Aorta (tissue), 5 donors: Measurements from ENCODE around the gene ADM5. TPM values are rescaled to one million over a fixed set of nuclear protein-coding genes. Genes with fewer than 3 reads are reported as not detected.

Source experiments
- ATAC-seq: fragments of 200-7000 bp; cut with Tn5 transposase; one replicate; pipeline ENCODE4 v1.9.1; 2022; ENCODE audit warnings: moderate library complexity; ENCODE audit not compliant: low FRiP score
- DNase-seq, 2 donors: peaks; one replicate each; pipeline ENCODE4 v3.0.0-alpha.2; 2020
- H3K27ac ChIP-seq, 2 donors: one replicate each; pipeline ENCODE4 v1.5.1; 2013; ENCODE audit warnings: low read length in 2 of 2, mild to moderate bottlenecking in 2 of 2, moderate library complexity in 2 of 2, control low read depth in 1 of 2, inconsistent platforms in 1 of 2, low read depth in 1 of 2
- H3K27me3 ChIP-seq, 2 donors: one replicate each; pipeline ENCODE4 v1.6.1; 2013; ENCODE audit warnings: control low read depth in 1 of 2, low read length in 1 of 2, mild to moderate bottlenecking in 1 of 2, moderate library complexity in 1 of 2; ENCODE audit not compliant: insufficient read depth in 2 of 2, control insufficient read depth in 1 of 2
- H3K36me3 ChIP-seq, 2 donors: one replicate each; pipeline ENCODE4 v1.6.1; 2013; ENCODE audit warnings: control low read depth in 1 of 2, low read length in 1 of 2, mild to moderate bottlenecking in 1 of 2; ENCODE audit not compliant: insufficient read depth in 2 of 2, control insufficient read depth in 1 of 2
- H3K4me1 ChIP-seq, 2 donors: one replicate each; pipeline ENCODE4 v1.6.1; 2013; ENCODE audit warnings: low read length in 2 of 2, control low read depth in 1 of 2, mild to moderate bottlenecking in 1 of 2, moderate library complexity in 1 of 2; ENCODE audit not compliant: insufficient read depth in 2 of 2, control insufficient read depth in 1 of 2
- H3K4me3 ChIP-seq, 2 donors: one replicate each; pipeline ENCODE4 v1.5.1; 2013; ENCODE audit warnings: low read length in 2 of 2, control low read depth in 1 of 2, mild to moderate bottlenecking in 1 of 2
- H3K9me3 ChIP-seq: one replicate; pipeline ENCODE4 v1.6.1; 2013; ENCODE audit warnings: mild to moderate bottlenecking, low read length; ENCODE audit not compliant: control insufficient read depth
- WGBS, 2 donors: extraction: QIAGEN DNeasy Blood & Tissue Kit; methylation state at CpG; one replicate each; pipeline ENCODE4 v1.1.7; 2013; 5-methylcytosine and 5-hydroxymethylcytosine counted together
- intact Hi-C, 2 donors: fragments of 100-400 bp; cut with DNase I; formaldehyde crosslinking; loops; one replicate each; pipeline versions ENCODE4 v1.14.2 to v1.15.0; 2022
- polyA plus RNA-seq, 2 donors: library from polyadenylated mRNA; stranded (reverse); fragments of 200-250 nt; gene quantifications; one replicate each; pipeline ENCODE4 v1.2.3, GENCODE V29; 2013
- total RNA-seq, 2 donors: library from RNA; stranded (reverse); fragmentation: NEBNext Ultra II Directional; extraction: Animal tissue kit (Norgen Biotek cat#: 25700); gene quantifications; one replicate each; pipeline ENCODE4 v1.2.1, GENCODE V29; 2021
- donor health status: healthy with polysubstance abuse.
- donor health status: Bipolar disorder and iron deficiency.
- donor health status: DM: no; HTN: no; CAD: no.
- donor health status: DM: no; HTN: no; CAD: no.
- donor health status: DM: yes; HTN: yes; CAD: no.

Gene ADM5
- total and polyA plus RNA-seq, 4 donors = 0.13 to 4.8 (median 0.78) TPM

GRCh38 chr19:49656456-49657109 is 32.8 kb upstream of the ADM5 start:
- 87 to 90% methylated on average over 17 of the region's 17 CpGs for WGBS, 2 donors
- Histone ChIP-seq H3K9me3 (no peaks in the 10 kb centered on the region), H3K27me3 (no peaks in the 10 kb centered on the region), H3K4me3 (no peak overlapping the region), H3K4me1 (no peaks in the 10 kb centered on the region), H3K27ac (no peak overlapping the region), H3K36me3 (peaks cover 0 to 2% of the 10 kb centered on the region in 2 donors)
- ATAC-seq = no peak
- intact Hi-C loops = no loop called here
- DNase-seq = no peak

- Histone ChIP-seq H3K4me3 (no peak overlapping the region), H3K27ac (no peak overlapping the region), H3K36me3 (peaks cover 0 to 2% of the 10 kb centered on the region in 2 donors), H3K9me3 (no peaks in the 10 kb centered on the region), H3K4me1 (no peaks in the 10 kb centered on the region), H3K27me3 (no peaks in the 10 kb centered on the region)
- ATAC-seq (no peak), DNase-seq (no peak)
- intact Hi-C loops = no loop called here
- 86 to 88% methylated on average over 22 of the region's 22 CpGs for WGBS, 2 donors
These were observed 31.8 kb upstream of the ADM5 start for GRCh38 chr19:49657493-49658138.

- intact Hi-C loops = no loop called here
- no peaks in the 10 kb centered on the region for H3K9me3 ChIP-seq
- DNase-seq (no peak), ATAC-seq (no peak)
- H3K4me3 ChIP-seq = no peak overlapping the region
- WGBS, 2 donors = 75 to 79% methylated on average over 13 to 15 of the region's 15 CpGs
- H3K36me3 ChIP-seq = peaks cover 0 to 2% of the 10 kb centered on the region in 2 donors
- H3K4me1 ChIP-seq = no peaks in the 10 kb centered on the region
- H3K27ac ChIP-seq = no peak overlapping the region
- H3K27me3 ChIP-seq = no peaks in the 10 kb centered on the region
These were observed 31.3 kb upstream of the ADM5 start for GRCh38 chr19:49658139-49658517.

GRCh38 chr19:49658566-49659442 is 30.6 kb upstream of the ADM5 start:
- WGBS, 2 donors = 86 to 88% methylated on average over 12 of the region's 12 CpGs
- H3K36me3 ChIP-seq = peaks cover 0 to 2% of the 10 kb centered on the region in 2 donors
- H3K27ac ChIP-seq = no peak overlapping the region

GRCh38 chr19:49660338-49660961 is 28.9 kb upstream of the ADM5 start:
- Histone ChIP-seq H3K4me1 (no peaks in the 10 kb centered on the region), H3K27ac (no peak overlapping the region), H3K9me3 (no peaks in the 10 kb centered on the region), H3K36me3 (peaks cover 0 to 2% of the 10 kb centered on the region in 2 donors), H3K4me3 (no peak overlapping the region), H3K27me3 (no peaks in the 10 kb centered on the region)
- 82 to 83% methylated on average over 15 of the region's 15 CpGs for WGBS, 2 donors
- no peak for ATAC-seq
- intact Hi-C loops = no loop called here
- no peak for DNase-seq

More at GRCh38 chr19:49658566-49659442, 30.6 kb upstream of the ADM5 start:
- DNase-seq (no peak), ATAC-seq (no peak)
- Histone ChIP-seq H3K4me1 (no peaks in the 10 kb centered on the region), H3K27me3 (no peaks in the 10 kb centered on the region), H3K4me3 (no peak overlapping the region), H3K9me3 (no peaks in the 10 kb centered on the region)
- intact Hi-C loops = no loop called here

- Histone ChIP-seq H3K27me3 (no peaks in the 10 kb centered on the region), H3K4me1 (no peaks in the 10 kb centered on the region), H3K27ac (no peak overlapping the region), H3K4me3 (no peak overlapping the region), H3K9me3 (no peaks in the 10 kb centered on the region), H3K36me3 (peaks cover 0 to 2% of the 10 kb centered on the region in 2 donors)
- WGBS, 2 donors = 84 to 87% methylated on average over 16 of the region's 16 CpGs
- intact Hi-C loops = no loop called here
- ATAC-seq (no peak), DNase-seq (no peak)
These were observed 27.4 kb upstream of the ADM5 start for GRCh38 chr19:49662011-49662410.

GRCh38 chr19:49663224-49663623 is 26.2 kb upstream of the ADM5 start:
- H3K4me3 ChIP-seq = no peak overlapping the region
- H3K9me3 ChIP-seq = no peaks in the 10 kb centered on the region
- intact Hi-C loops = no loop called here
- H3K4me1 ChIP-seq = no peaks in the 10 kb centered on the region
- H3K36me3 ChIP-seq = peaks cover 0 to 2% of the 10 kb centered on the region in 2 donors
- ATAC-seq (no peak), DNase-seq (no peak)
- H3K27ac ChIP-seq = no peak overlapping the region
- no peaks in the 10 kb centered on the region for H3K27me3 ChIP-seq
- WGBS, 2 donors = 84 to 86% methylated on average over 12 of the region's 12 CpGs
